AG04449 (cell line): ENCODE results near the gene SETD4.

ENCODE experiments used
- CTCF ChIA-PET: fragments of 350-600 bp; formaldehyde crosslinking; extraction: SDS; loops from one replicate; lab custom pipeline; 2021; ENCODE audit warnings: antibody characterized with exemption; lab: Yijun Ruan, JAX
- POLR2A ChIA-PET: fragments of 400-600, 350-600 bp; formaldehyde crosslinking; extraction: SDS; loops from one replicate; lab custom pipeline; 2020; ENCODE audit warnings: antibody characterized with exemption, inconsistent platforms; lab: Yijun Ruan, JAX
- DNase-seq: peaks from one replicate; pipeline ENCODE4 v3.0.0-alpha.2; 2010; ENCODE audit warnings: low read depth, low spot score
- H3K4me3 ChIP-seq: 2 replicates; pipeline ENCODE4 v1.5.1; 2011; ENCODE audit warnings: low read depth, mild to moderate bottlenecking, control low read depth, low read length
- CTCF ChIP-seq: IDR thresholded peaks from one replicate; pipeline ENCODE4 v1.5.1; 2011; ENCODE audit warnings: mild to moderate bottlenecking, moderate library complexity, low read length, control low read depth, inconsistent platforms; ENCODE audit not compliant: insufficient read depth; ENCODE audit errors: missing control alignments

Gene SETD4

GRCh38 chr21:36093512-36093911 is 33.2 kb upstream of the SETD4 start:
- ChIA-PET CTCF (no interaction called here), POLR2A (no interaction called here)
- no peak for TF ChIP-seq CTCF
- no peak overlapping the region for H3K4me3 ChIP-seq
- DNase-seq = no peak

GRCh38 chr21:36092681-36093080 is 32.4 kb upstream of the SETD4 start:
- no peak for DNase-seq
- ChIA-PET POLR2A (no interaction called here), CTCF (interaction anchor here (1.2 kb wide), 2 partner anchors 10 to 15 kb away, joined by 3 to 4 read pairs; no protein-coding TSS in a partner anchor)
- no peak overlapping the region for H3K4me3 ChIP-seq
- TF ChIP-seq CTCF = no peak

- POLR2A ChIA-PET = no interaction called here
- CTCF ChIA-PET = no interaction called here
Observed at GRCh38 chr21:36089946-36090345, 29.6 kb upstream of the SETD4 start.

GRCh38 chr21:36087362-36088138 is 27.2 kb upstream of the SETD4 start:
- POLR2A ChIA-PET = no interaction called here
- no peak overlapping the region for H3K4me3 ChIP-seq
- no peak for DNase-seq
- CTCF ChIA-PET = interaction anchor here (0.8 to 1.3 kb wide), 4 partner anchors 9 to 36 kb away, joined by 3 to 4 read pairs (median 3); no protein-coding TSS in a partner anchor
- TF ChIP-seq CTCF = no peak

More at GRCh38 chr21:36089946-36090345, 29.6 kb upstream of the SETD4 start:
- no peak for TF ChIP-seq CTCF
- no peak for DNase-seq
- no peak overlapping the region for H3K4me3 ChIP-seq

GRCh38 chr21:36082237-36082664 is 21.9 kb upstream of the SETD4 start:
- ChIA-PET POLR2A (no interaction called here), CTCF (interaction anchor here (0.7 kb wide), 1 partner anchor 179 kb away, joined by 3 read pairs; no protein-coding TSS in a partner anchor)
- no peak overlapping the region for H3K4me3 ChIP-seq
- no peak for TF ChIP-seq CTCF
- DNase-seq = no peak

GRCh38 chr21:36080386-36080785 is 20.1 kb upstream of the SETD4 start:
- no peak for DNase-seq
- CTCF ChIA-PET = interaction anchor here (1.0 to 1.7 kb wide), 2 partner anchors 10 to 52 kb away, joined by 4 read pairs; partner anchors contain the start of gene CBR1
- POLR2A ChIA-PET = no interaction called here
- no peak overlapping the region for H3K4me3 ChIP-seq
- TF ChIP-seq CTCF = no peak
